CD8-positive, alpha-beta memory T cell (primary cell): ENCODE data around the gene DYRK2. TPM values are rescaled to one million over a fixed set of nuclear protein-coding genes. Genes with fewer than 3 reads are reported as not detected.

Experiments used
- CTCF ChIA-PET: fragments of 350-600 bp; sonication (Branson Sonifier 250); formaldehyde crosslinking; loops from one replicate; lab custom pipeline; 2021; ENCODE audit warnings: antibody characterized with exemption; lab: Charles Lee
- POLR2A ChIA-PET: fragments of 350-600 bp; sonication (Branson Sonifier 250); formaldehyde crosslinking; loops from one replicate; lab custom pipeline; 2021; ENCODE audit warnings: antibody characterized with exemption; lab: Charles Lee
- DNase-seq, 5 donors: peaks; one replicate each; pipeline versions ENCODE4 v3.0.0 to v3.0.0-alpha.2; 2020 to 2022; ENCODE audit warnings: mixed read lengths in 1 of 5
- H3K27ac ChIP-seq: one replicate; pipeline ENCODE4 v1.7.0; 2013; ENCODE audit warnings: low read depth, mild to moderate bottlenecking, low read length, moderate library complexity
- H3K27me3 ChIP-seq: 2 replicates; pipeline ENCODE4 v1.7.0; 2013; ENCODE audit warnings: low read length, mild to moderate bottlenecking; ENCODE audit not compliant: insufficient read depth, poor library complexity, severe bottlenecking
- H3K36me3 ChIP-seq: 2 replicates; pipeline ENCODE4 v1.7.0; 2013; ENCODE audit warnings: mild to moderate bottlenecking, low read length, moderate library complexity; ENCODE audit not compliant: insufficient read depth
- H3K4me1 ChIP-seq: 2 replicates; pipeline ENCODE4 v1.7.0; 2013; ENCODE audit warnings: mild to moderate bottlenecking, low read length, moderate library complexity; ENCODE audit not compliant: insufficient read depth
- H3K4me3 ChIP-seq: 2 replicates; pipeline ENCODE4 v1.7.0; 2013; ENCODE audit warnings: mild to moderate bottlenecking, low read length
- H3K9me3 ChIP-seq: 2 replicates; pipeline ENCODE4 v1.7.0; 2013; ENCODE audit warnings: mild to moderate bottlenecking, low read length
- H3K27ac Mint-ChIP-seq, 8 donors: one replicate each; pipeline ENCODE4 v1.8.0; 2020 to 2021; ENCODE audit warnings: mixed read lengths in 8 of 8, mild to moderate bottlenecking in 6 of 8, inconsistent platforms in 3 of 8, moderate library complexity in 3 of 8
- H3K27me3 Mint-ChIP-seq, 2 donors: one replicate each; pipeline ENCODE4 v1.8.0; 2020 to 2021; ENCODE audit warnings: mixed read lengths in 2 of 2, mild to moderate bottlenecking in 1 of 2, moderate library complexity in 1 of 2
- H3K36me3 Mint-ChIP-seq, 3 donors: one replicate each; pipeline ENCODE4 v1.8.0; 2020 to 2021; ENCODE audit warnings: mixed read lengths in 3 of 3, inconsistent platforms in 1 of 3, mild to moderate bottlenecking in 1 of 3
- H3K4me1 Mint-ChIP-seq, 3 donors: one replicate each; pipeline ENCODE4 v1.8.0; 2020 to 2021; ENCODE audit warnings: mixed read lengths in 3 of 3, inconsistent platforms in 1 of 3, mild to moderate bottlenecking in 1 of 3
- H3K4me3 Mint-ChIP-seq, 7 donors: one replicate each; pipeline ENCODE4 v1.8.0; 2020 to 2021; ENCODE audit warnings: mixed read lengths in 7 of 7, mild to moderate bottlenecking in 6 of 7, moderate library complexity in 4 of 7, inconsistent platforms in 2 of 7
- H3K9me3 Mint-ChIP-seq, 5 donors: one replicate each; pipeline ENCODE4 v1.8.0; 2020 to 2022; ENCODE audit warnings: mixed read lengths in 5 of 5, mild to moderate bottlenecking in 3 of 5, moderate library complexity in 2 of 5, inconsistent platforms in 1 of 5
- polyA plus RNA-seq: library from polyadenylated mRNA; unstranded; fragments of 300-500 nt; fragmentation: Illumina TruSeq; gene quantifications from one replicate; pipeline ENCODE4 v1.2.3, GENCODE V29; 2021
- total RNA-seq, 2 experiments: library from RNA; stranded (reverse); gene quantifications; one replicate each; pipeline ENCODE4 v1.2.3, GENCODE V29; 2021

The DYRK2 gene
- total and polyA plus RNA-seq, 3 experiments from 2014 or later = 44.7 to 89.3 (median 47.6) TPM

DNA sequence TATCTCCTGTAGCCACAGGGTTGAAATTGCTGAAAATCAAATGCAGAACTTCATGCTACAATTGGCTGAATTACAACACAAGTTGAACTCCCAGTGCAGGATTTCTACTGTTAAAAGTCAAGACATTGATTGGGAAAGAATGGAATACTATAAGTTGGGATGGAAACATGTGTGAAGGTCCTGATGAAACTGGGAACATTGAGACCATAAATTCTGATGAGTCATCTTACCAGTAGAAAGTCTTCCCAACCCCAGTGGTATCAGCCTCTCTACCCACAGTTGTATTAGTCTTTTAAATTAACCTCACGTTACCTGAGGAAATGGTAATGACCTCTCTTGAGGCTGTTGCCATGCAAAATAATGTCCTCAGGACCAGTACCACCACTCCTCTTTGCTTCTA, 27.4 kb upstream of the DYRK2 start:
- H3K4me1 Mint-ChIP-seq = peaks cover 7 to 18% (median 12%) of the 10 kb centered on the region in 3 donors
- Histone ChIP-seq H3K9me3 (no peaks in the 10 kb centered on the region), H3K36me3 (no peaks in the 10 kb centered on the region), H3K4me3 (no peak overlapping the region), H3K4me1 (peaks cover 14% of the 10 kb centered on the region), H3K27me3 (no peaks in the 10 kb centered on the region), H3K27ac (no peak overlapping the region)
- H3K4me3 Mint-ChIP-seq = no peak overlapping the region
- no peak overlapping the region for H3K27ac Mint-ChIP-seq
- H3K27me3 Mint-ChIP-seq = no peaks in the 10 kb centered on the region
- H3K36me3 Mint-ChIP-seq = no peaks in the 10 kb centered on the region
- DNase-seq = no peak
- CTCF ChIA-PET = no interaction called here
- POLR2A ChIA-PET = no interaction called here
- no peaks in the 10 kb centered on the region for H3K9me3 Mint-ChIP-seq

GRCh38 chr12:67621926-67622325, 26.6 kb upstream of the DYRK2 start:
- Mint-ChIP-seq H3K27me3 (no peaks in the 10 kb centered on the region), H3K36me3 (no peaks in the 10 kb centered on the region), H3K9me3 (no peaks in the 10 kb centered on the region), H3K27ac (no peak overlapping the region), H3K4me1 (peaks cover 13 to 26% (median 20%) of the 10 kb centered on the region in 3 donors), H3K4me3 (no peak overlapping the region)
- no peaks in the 10 kb centered on the region for H3K9me3 ChIP-seq
- DNase-seq = no peak
- ChIA-PET CTCF (no interaction called here), POLR2A (no interaction called here)
- no peak overlapping the region for H3K4me3 ChIP-seq
- H3K36me3 ChIP-seq = no peaks in the 10 kb centered on the region
- peaks cover 22% of the 10 kb centered on the region for H3K4me1 ChIP-seq
- H3K27me3 ChIP-seq = no peaks in the 10 kb centered on the region
- H3K27ac ChIP-seq = no peak overlapping the region

DNA sequence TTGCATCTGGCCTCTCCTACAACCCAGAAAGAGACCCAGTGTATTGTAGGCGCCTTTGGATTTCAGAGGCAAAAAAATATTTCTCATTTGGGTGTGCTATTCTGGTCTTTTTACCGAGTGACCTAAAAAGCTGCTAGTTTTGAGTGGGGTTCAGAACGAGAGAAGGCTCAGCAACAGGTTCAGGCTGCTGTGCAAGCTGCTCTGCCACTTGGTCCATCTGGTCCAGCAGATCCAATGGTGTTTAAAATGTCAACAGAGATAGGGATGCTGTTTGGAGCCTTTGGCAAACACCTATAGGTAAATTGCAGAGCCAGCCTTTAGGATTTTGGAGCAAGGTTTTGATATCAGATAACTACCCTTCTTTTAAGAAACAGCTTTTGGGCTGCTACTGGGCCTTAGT, 25.3 kb upstream of the DYRK2 start:
- Mint-ChIP-seq H3K4me3 (no peak overlapping the region), H3K36me3 (no peaks in the 10 kb centered on the region), H3K27ac (no peak overlapping the region), H3K27me3 (no peaks in the 10 kb centered on the region), H3K9me3 (no peaks in the 10 kb centered on the region), H3K4me1 (peaks cover 24 to 38% (median 33%) of the 10 kb centered on the region in 3 donors)
- CTCF ChIA-PET = no interaction called here
- POLR2A ChIA-PET = interaction anchor here (1.1 kb wide), 1 partner anchor 25 kb away, joined by 3 read pairs; the partner anchor contains the start of gene DYRK2
- H3K27ac ChIP-seq = no peak overlapping the region
- no peaks in the 10 kb centered on the region for H3K9me3 ChIP-seq
- H3K36me3 ChIP-seq = no peaks in the 10 kb centered on the region
- H3K4me3 ChIP-seq = no peak overlapping the region
- no peaks in the 10 kb centered on the region for H3K27me3 ChIP-seq
- H3K4me1 ChIP-seq = peaks cover 35% of the 10 kb centered on the region
- no peak for DNase-seq

DNA sequence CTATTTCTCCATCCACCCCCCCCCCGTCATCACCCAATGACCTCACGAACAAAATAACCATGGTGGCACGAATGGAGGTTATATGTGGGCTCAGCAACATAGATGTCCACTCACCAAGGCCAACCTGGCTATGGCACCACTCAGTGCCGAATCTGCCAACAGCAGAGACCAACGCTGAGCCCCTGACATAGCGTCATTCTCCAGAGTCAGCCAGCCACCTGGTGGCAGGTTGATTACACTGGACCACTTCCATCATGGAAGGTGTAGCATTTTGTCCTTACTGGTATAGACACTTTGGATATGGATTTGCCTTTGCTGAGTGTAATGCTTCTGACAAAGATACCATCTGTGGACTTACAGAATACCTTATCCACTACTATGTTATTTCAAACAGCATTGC, 24.2 kb upstream of the DYRK2 start:
- H3K27me3 Mint-ChIP-seq = no peaks in the 10 kb centered on the region
- no peaks in the 10 kb centered on the region for H3K36me3 Mint-ChIP-seq
- no peak overlapping the region for H3K4me3 Mint-ChIP-seq
- no peaks in the 10 kb centered on the region for H3K9me3 Mint-ChIP-seq
- Histone ChIP-seq H3K4me1 (peaks cover 46% of the 10 kb centered on the region), H3K4me3 (no peak overlapping the region), H3K27ac (no peak overlapping the region), H3K9me3 (no peaks in the 10 kb centered on the region), H3K36me3 (no peaks in the 10 kb centered on the region), H3K27me3 (no peaks in the 10 kb centered on the region)
- no peak for DNase-seq
- ChIA-PET CTCF (no interaction called here), POLR2A (interaction anchor here (1.1 kb wide), 1 partner anchor 24 kb away, joined by 3 read pairs; the partner anchor contains the start of gene DYRK2)
- peaks cover 35 to 49% (median 44%) of the 10 kb centered on the region in 3 donors for H3K4me1 Mint-ChIP-seq
- H3K27ac Mint-ChIP-seq = peak overlapping the region in 1 of 8 donors; percentile 68

DNA sequence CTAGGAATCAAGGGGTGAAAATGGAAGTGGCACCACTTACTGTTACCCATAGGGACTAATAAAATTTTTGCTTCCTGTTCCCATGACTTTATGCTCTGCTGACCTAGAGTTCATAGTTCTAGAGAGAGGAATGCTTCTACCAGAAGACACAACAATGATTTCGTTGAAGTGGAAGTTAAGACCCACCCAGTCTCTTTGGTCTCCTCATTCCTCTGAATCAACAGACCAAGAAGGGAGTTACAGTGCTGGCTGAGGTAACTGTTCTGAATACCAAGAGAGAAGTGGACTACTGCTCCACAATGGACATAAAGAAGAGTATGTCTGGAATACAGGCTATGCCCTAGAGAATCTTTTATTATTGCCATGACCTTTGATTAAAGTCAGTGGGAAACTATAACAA, 23.5 kb upstream of the DYRK2 start:
- peaks cover 53% of the 10 kb centered on the region for H3K4me1 ChIP-seq
- Mint-ChIP-seq H3K4me1 (peaks cover 41 to 56% (median 51%) of the 10 kb centered on the region in 3 donors), H3K4me3 (no peak overlapping the region), H3K36me3 (no peaks in the 10 kb centered on the region), H3K9me3 (no peaks in the 10 kb centered on the region), H3K27ac (peak overlapping the region in 2 of 8 donors; percentile 64 to 68), H3K27me3 (no peaks in the 10 kb centered on the region)
- no peaks in the 10 kb centered on the region for H3K9me3 ChIP-seq
- no peaks in the 10 kb centered on the region for H3K36me3 ChIP-seq
- H3K27me3 ChIP-seq = no peaks in the 10 kb centered on the region
- H3K27ac ChIP-seq = no peak overlapping the region
- H3K4me3 ChIP-seq = no peak overlapping the region
- ChIA-PET POLR2A (no interaction called here), CTCF (no interaction called here)
- no peak for DNase-seq

DNA sequence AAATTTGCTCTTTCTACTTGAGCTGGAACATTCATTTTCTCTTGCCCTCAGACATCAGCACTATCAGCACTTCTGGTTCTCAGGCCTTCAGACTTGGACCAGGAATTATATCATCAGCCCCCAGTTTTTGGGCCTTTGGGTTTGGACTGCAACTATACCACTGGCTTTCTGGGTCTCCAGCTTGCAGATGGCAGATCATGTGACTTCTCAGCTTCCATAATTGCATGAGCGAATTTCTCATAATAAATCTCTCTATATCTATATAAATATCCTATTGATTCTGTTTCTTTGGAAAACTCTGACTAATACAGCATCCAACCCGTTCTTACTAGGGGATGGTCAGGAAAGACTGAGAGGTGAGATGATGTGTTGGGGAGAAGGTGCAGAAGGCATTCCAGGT, 22.4 kb upstream of the DYRK2 start:
- Mint-ChIP-seq H3K4me1 (peaks cover 50 to 67% (median 62%) of the 10 kb centered on the region in 3 donors), H3K36me3 (no peaks in the 10 kb centered on the region), H3K27me3 (no peaks in the 10 kb centered on the region), H3K4me3 (no peak overlapping the region), H3K9me3 (peaks cover 0 to 2% (median 0%) of the 10 kb centered on the region in 5 donors), H3K27ac (peak overlapping the region in 6 of 8 donors; percentile 35 to 84 (median 60))
- POLR2A ChIA-PET = no interaction called here
- peaks cover 63% of the 10 kb centered on the region for H3K4me1 ChIP-seq
- CTCF ChIA-PET = interaction anchor here (0.6 kb wide), 1 partner anchor 270 kb away, joined by 3 read pairs; no protein-coding TSS in a partner anchor
- H3K27me3 ChIP-seq = no peaks in the 10 kb centered on the region
- no peaks in the 10 kb centered on the region for H3K36me3 ChIP-seq
- no peaks in the 10 kb centered on the region for H3K9me3 ChIP-seq
- no peak overlapping the region for H3K4me3 ChIP-seq
- no peak for DNase-seq
- H3K27ac ChIP-seq = no peak overlapping the region

DNA sequence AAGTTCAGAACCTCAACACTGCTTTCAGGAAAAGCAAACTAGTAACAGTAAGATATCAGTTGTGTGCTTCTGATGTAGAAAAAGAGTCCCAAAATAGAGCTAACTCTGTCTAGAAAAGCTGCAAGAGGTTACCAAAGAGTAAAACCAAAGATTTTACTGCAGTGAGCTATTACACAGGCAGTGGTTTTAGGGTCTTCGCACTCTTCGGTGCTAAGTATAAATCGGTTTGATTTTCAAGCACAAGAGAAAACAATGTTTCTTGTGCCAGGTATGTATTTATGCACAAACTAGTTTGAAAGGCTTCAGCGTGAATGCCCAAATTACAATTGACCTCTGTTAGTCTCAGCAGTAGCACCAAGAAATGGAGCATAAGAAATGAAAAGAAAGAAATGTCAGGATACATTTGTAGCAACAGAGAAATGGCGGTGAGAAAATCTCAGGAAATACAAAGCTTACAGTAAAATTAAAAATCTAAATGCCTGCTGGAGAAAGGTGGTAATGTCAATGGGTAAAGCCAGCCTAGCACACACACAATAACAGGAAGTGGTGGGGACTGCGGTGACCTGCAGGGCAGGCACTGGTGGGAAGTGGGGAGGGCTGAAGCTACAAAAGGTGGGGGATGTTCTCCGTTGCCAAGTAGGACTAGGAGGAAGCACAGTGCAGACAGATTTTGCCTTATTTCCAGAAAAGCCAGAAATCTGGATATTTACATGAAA, 18.0 kb upstream of the DYRK2 start:
- DNase-seq = peak; percentile 82 to 96 (median 93)
- Histone ChIP-seq H3K27ac (peak overlapping the region; percentile 29), H3K4me1 (peaks cover 93% of the 10 kb centered on the region), H3K4me3 (peak overlapping the region; percentile 15), H3K9me3 (no peaks in the 10 kb centered on the region), H3K36me3 (no peaks in the 10 kb centered on the region), H3K27me3 (no peaks in the 10 kb centered on the region)
- peaks cover 0 to 2% (median 0%) of the 10 kb centered on the region in 5 donors for H3K9me3 Mint-ChIP-seq
- ChIA-PET POLR2A (interaction anchor here (0.5 to 4.8 kb wide), 13 partner anchors 14 to 1177 kb away, joined by 3 to 78 read pairs (median 4); partner anchors contain the start of genes CAND1, DYRK2 and MDM2), CTCF (interaction anchor here (0.9 to 2.6 kb wide), 25 partner anchors 10 to 361 kb away, joined by 3 to 18 read pairs (median 4); partner anchors contain the start of genes CAND1 and DYRK2)
- H3K27ac Mint-ChIP-seq = peak overlapping the region; percentile 74 to 96 (median 86)
- H3K27me3 Mint-ChIP-seq = no peaks in the 10 kb centered on the region
- peak overlapping the region; percentile 48 to 88 (median 68) for H3K4me3 Mint-ChIP-seq
- H3K4me1 Mint-ChIP-seq = peaks cover 85 to 96% (median 96%) of the 10 kb centered on the region in 3 donors
- H3K36me3 Mint-ChIP-seq = peaks cover 0 to 3% (median 2%) of the 10 kb centered on the region in 3 donors

- no peaks in the 10 kb centered on the region for H3K36me3 ChIP-seq
- no peaks in the 10 kb centered on the region for H3K27me3 Mint-ChIP-seq
- H3K27ac ChIP-seq = no peak overlapping the region
- H3K4me3 ChIP-seq = no peak overlapping the region
- H3K9me3 ChIP-seq = no peaks in the 10 kb centered on the region
- peak overlapping the region in 7 of 8 donors; percentile 47 to 96 (median 80) for H3K27ac Mint-ChIP-seq
- H3K27me3 ChIP-seq = no peaks in the 10 kb centered on the region
- POLR2A ChIA-PET = interaction anchor here (4.8 kb wide), 1 partner anchor 17 kb away, joined by 78 read pairs; the partner anchor contains the start of gene DYRK2
- H3K4me1 ChIP-seq = peaks cover 80% of the 10 kb centered on the region
- peaks cover 0 to 3% (median 2%) of the 10 kb centered on the region in 3 donors for H3K36me3 Mint-ChIP-seq
- peaks cover 74 to 82% (median 81%) of the 10 kb centered on the region in 3 donors for H3K4me1 Mint-ChIP-seq
- peak overlapping the region in 4 of 7 donors; percentile 29 to 57 (median 52) for H3K4me3 Mint-ChIP-seq
- peaks cover 0 to 2% (median 0%) of the 10 kb centered on the region in 5 donors for H3K9me3 Mint-ChIP-seq
- CTCF ChIA-PET = interaction anchor here (0.6 to 2.6 kb wide), 4 partner anchors 10 to 276 kb away, joined by 3 to 18 read pairs (median 6); partner anchors contain the start of gene DYRK2
- no peak for DNase-seq
These were observed 16.5 kb upstream of the DYRK2 start for GRCh38 chr12:67632005-67632404.
